GM19455 (cell line): ENCODE data around the gene SKI.

ENCODE experiments used
- ATAC-seq: cut with Tn5 transposase; IDR thresholded peaks from one replicate; pipeline ENCODE4 v1.9.1; 2021; ENCODE audit not compliant: unreplicated experiment

SKI gene

GRCh38 chr1:2229911-2230731 is 2.0 kb downstream of the SKI start:
- no peak for ATAC-seq

GRCh38 chr1:2230781-2231531 is 2.8 kb downstream of the SKI start:
- ATAC-seq = no peak

- no peak for ATAC-seq
Measured at GRCh38 chr1:2231532-2232254, 3.6 kb downstream of the SKI start.

GRCh38 chr1:2232255-2232915 is 4.3 kb downstream of the SKI start:
- ATAC-seq = no peak

- ATAC-seq = no peak
Measured at GRCh38 chr1:2232916-2233438, 4.9 kb downstream of the SKI start.

DNA sequence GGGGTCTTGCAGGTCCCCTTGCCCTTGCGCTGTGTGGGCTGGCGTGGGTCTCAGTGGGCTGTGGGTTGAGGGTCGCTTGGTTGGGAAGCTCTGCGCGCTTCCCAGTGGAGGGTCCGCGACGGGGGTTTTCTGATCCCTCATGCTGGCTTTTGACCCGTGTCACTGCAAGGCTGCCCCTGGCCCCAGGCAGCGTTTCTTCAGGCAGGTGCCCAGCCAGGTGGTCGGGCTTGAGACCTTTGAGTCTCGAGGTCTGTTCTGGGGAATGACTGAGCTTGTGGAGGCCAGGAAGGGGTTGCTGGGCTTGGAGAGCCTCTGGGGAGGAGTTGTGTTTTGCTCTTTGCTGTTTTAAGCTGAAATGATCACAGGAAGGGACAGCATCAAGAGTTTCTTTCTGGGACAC is 5.3 kb downstream of the SKI start:
- ATAC-seq = no peak

- no peak for ATAC-seq
Measured at GRCh38 chr1:2233997-2234761, 6.1 kb downstream of the SKI start.

DNA sequence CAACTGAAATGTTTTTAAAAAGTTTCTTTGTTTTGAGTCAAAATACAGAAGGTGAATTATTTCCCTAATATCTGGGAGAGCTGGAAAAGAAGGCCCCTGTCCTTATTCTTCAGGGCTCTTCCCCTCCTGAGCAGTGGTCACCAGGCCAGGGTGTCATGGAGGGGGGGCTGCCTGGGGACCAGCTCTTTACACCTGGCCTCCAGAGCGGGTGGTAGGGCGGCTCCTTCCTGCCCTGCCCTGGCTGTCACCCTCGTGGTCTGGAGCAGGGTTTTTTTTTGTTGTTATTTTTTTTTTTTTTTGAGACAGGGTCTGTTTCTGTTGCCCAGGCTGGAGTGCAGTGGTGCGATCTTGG is 6.6 kb downstream of the SKI start:
- ATAC-seq = no peak

- no peak for ATAC-seq
Measured at GRCh38 chr1:2235300-2235998, 7.3 kb downstream of the SKI start.

GRCh38 chr1:2236695-2237677 is 8.9 kb downstream of the SKI start:
- ATAC-seq = no peak

DNA sequence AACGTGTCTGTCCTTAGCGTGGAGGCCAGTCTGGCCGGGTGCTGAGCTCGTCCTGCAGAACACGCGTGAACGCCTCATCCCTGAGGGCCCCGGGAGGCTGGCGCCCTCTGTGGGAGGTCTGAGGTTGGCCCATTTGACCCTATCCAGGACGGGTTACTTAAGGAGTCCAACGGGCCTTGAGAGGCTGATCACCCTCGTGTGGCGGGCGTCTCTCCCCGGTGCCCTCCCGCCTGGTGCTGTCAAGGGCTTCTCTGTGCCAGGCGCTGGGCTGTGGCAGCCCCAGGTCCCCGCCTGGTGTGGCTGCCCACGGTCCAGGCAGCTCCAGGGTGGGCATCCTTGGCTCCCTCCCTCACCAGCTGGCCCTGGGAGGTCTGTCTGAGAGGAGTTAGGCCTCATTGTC is 9.7 kb downstream of the SKI start:
- no peak for ATAC-seq

DNA sequence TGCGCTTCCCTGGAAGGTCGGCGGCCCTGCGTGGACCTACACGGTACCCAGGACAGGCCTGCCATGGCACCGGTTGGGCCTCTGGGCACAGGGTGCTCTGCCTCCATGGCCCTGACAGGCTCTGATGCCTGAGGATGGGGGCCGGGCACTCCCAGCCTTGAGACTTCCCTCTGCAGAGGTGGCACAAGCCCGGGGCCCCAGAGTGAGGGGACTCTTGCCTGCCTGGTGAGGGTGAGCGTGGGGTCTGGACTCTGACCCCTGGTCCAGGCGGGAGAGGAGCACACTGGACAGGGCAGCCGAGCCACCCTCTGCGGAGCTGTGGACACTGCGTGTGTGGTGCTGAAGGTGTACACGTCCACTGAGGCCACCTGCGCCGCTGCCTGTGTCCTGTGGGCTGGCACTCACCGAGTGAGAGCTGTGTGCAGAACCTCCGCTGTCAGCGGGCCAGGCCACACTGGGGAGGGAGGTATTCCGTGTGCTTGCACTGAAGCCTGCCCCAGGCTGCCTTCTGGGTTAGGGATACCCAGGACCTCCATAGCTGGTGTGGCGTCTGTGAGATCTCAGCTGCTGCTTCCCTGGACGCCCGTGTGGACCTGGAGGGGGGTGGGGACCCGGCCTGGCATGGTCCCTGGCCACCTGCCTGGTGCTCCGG is 10.4 kb downstream of the SKI start:
- ATAC-seq = no peak

DNA sequence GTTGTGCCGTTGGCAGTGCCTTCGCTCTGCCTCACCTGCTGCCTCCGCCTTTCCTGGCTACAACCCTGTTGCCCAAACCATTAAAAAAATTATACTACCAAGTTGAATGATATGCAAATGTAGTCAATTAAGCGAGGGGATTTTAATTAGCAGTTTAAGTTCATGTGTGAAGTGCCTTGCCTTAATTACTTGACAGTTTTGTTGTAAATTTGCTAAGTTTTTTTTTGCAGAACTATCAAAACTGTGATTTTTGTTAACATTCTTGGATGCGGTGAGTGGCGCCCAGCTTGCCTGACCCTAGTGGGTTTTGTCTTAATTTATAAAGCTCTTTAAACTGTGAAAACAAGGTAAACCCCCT is 10.9 kb downstream of the SKI start:
- no peak for ATAC-seq

DNA sequence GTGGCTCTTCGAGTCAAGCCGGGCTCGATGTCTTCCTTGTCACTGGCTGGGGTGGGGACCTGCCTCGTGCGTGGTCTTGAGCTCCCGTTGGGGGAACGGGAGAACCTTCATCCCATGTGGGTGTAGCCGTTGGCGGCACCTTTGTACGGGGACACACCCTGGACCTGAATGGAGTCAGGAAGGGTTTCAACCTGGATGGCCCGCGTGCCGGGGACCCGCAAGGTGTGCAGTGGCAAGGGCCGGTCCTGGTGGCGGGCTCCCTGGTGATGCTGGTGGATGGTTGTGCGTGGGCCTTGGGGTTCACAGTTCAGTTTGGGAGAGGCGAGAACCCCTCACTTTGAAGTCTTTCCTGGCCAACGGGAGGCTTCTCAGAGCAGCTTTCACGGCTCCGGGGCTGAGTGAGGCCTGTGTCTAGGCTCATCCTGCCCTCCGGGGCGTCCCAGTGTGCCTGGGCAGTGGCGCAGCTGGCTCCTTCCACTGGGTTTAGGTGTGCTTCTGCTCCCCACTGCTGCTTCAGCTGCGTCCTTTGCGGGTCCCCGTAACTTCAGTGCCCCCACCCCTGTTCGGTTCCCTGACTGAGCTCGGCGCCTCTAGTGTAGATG is 11.4 kb downstream of the SKI start:
- no peak for ATAC-seq

GRCh38 chr1:2240270-2241156 is 12.4 kb downstream of the SKI start:
- ATAC-seq = no peak

- no peak for ATAC-seq
Measured at GRCh38 chr1:2241820-2242219, 13.7 kb downstream of the SKI start.
